Transverse colon (tissue), 4 donors: ENCODE measurements around the gene AQP12A. TPM values are rescaled to one million over a fixed set of nuclear protein-coding genes. Genes with fewer than 3 reads are reported as not detected.

Experiments
- DNase-seq: peaks from one replicate; pipeline ENCODE4 v3.0.0-alpha.2; 2019
- H3K27ac ChIP-seq, 4 donors: fragments of 200-600 bp; sonication (generic); 2 replicates each; pipeline ENCODE4 v1.5.1; 2016 to 2018; ENCODE audit warnings: inconsistent platforms in 4 of 4
- H3K27me3 ChIP-seq: fragments of 200-600 bp; sonication (generic); 2 replicates; pipeline ENCODE4 v1.5.1; 2017; ENCODE audit warnings: inconsistent platforms
- H3K36me3 ChIP-seq, 4 donors: fragments of 200-600 bp; sonication (generic); 2 replicates each; pipeline ENCODE4 v1.5.1; 2017 to 2019; ENCODE audit warnings: inconsistent platforms in 4 of 4
- H3K4me1 ChIP-seq, 4 donors: fragments of 200-600 bp; sonication (generic); 2 replicates each; pipeline ENCODE4 v1.5.1; 2017 to 2020; ENCODE audit warnings: inconsistent platforms in 4 of 4
- H3K4me3 ChIP-seq, 4 donors: fragments of 200-600 bp; sonication (generic); 1 replicate in 1 of 4; 2 replicates in 3 of 4; pipeline versions ENCODE4 v1.5.1 to v1.6.1; 2017 to 2019; ENCODE audit warnings: inconsistent platforms in 4 of 4
- H3K9me3 ChIP-seq, 2 donors: fragments of 200-600 bp; sonication (generic); 2 replicates each; pipeline ENCODE4 v1.5.1; 2017 to 2019; ENCODE audit warnings: inconsistent platforms in 2 of 2
- CTCF ChIP-seq, 5 experiments: fragments of 200-600 bp in 3 of 5; fragments of 450-650 bp in 2 of 5; sonication (generic) in 3 of 5; IDR thresholded peaks; 1 replicate in 2 of 5; 2 replicates in 3 of 5; pipeline ENCODE4 v1.5.1; 2016 to 2017; ENCODE audit warnings: antibody characterized with exemption in 5 of 5, inconsistent platforms in 3 of 5, mild to moderate bottlenecking in 2 of 5, moderate library complexity in 1 of 5
- EP300 ChIP-seq: sonication (generic); formaldehyde crosslinking; IDR thresholded peaks from one replicate; pipeline ENCODE4 v1.6.1; 2017; ENCODE audit warnings: antibody characterized with exemption, low read depth
- POLR2A ChIP-seq: fragments of 450-650 bp; IDR thresholded peaks from one replicate; pipeline ENCODE4 v1.6.1; 2016; ENCODE audit warnings: antibody characterized with exemption, mild to moderate bottlenecking, moderate library complexity
- POLR2AphosphoS5 ChIP-seq, 3 donors: sonication (generic); formaldehyde crosslinking; IDR thresholded peaks; one replicate each; pipeline ENCODE4 v1.6.1; 2016; ENCODE audit warnings: antibody characterized with exemption in 3 of 3
- WGBS, 2 donors: methylation state at CpG; one replicate each; pipeline ENCODE4 v1.1.5; 2018; ENCODE audit warnings: low coverage in 1 of 2; 5-methylcytosine and 5-hydroxymethylcytosine counted together
- in situ Hi-C, 4 donors: fragments of 200-750 bp; cut with MboI; loops; one replicate each; pipeline versions ENCODE4 v1.15.0 to v1.15.1; 2017; ENCODE audit warnings: low sequenced_read_pairs in 3 of 4, low pct_ligation_motif_present in 1 of 4, low pct_unique_long_range_greater_than_20kb in 1 of 4
- intact Hi-C: fragments of 100-400 bp; cut with DNase I; formaldehyde crosslinking; loops from one replicate; pipeline ENCODE4 v1.15.1; 2023; ENCODE audit warnings: low total_unique reads
- total RNA-seq, 4 donors: library from RNA; depleted of rRNA; stranded (reverse); fragments of >200 nt; gene quantifications; one replicate each; pipeline ENCODE4 v1.1.0, GENCODE V29; 2016

Gene AQP12A
- total RNA-seq, 4 donors from 2014 or later = not detected

GRCh38 chr2:240735476-240735875 is 43.8 kb downstream of the AQP12A start:
- WGBS, 2 donors = 83% methylated on average over 10 of the region's 10 CpGs; no CpG with 5 or more reads in 1 of the 2 donors
- Histone ChIP-seq H3K27ac (no peak overlapping the region), H3K9me3 (no peaks in the 10 kb centered on the region), H3K36me3 (no peaks in the 10 kb centered on the region), H3K4me3 (no peak overlapping the region), H3K4me1 (no peaks in the 10 kb centered on the region), H3K27me3 (peaks cover 21% of the 10 kb centered on the region)
- intact Hi-C loops = no loop called here
- TF ChIP-seq POLR2A (no peak), EP300 (no peak), POLR2AphosphoS5 (IDR thresholded peaks at IDR 0.05) (no peak)
- in situ Hi-C loops = no loop called here
- no peak for DNase-seq

DNA sequence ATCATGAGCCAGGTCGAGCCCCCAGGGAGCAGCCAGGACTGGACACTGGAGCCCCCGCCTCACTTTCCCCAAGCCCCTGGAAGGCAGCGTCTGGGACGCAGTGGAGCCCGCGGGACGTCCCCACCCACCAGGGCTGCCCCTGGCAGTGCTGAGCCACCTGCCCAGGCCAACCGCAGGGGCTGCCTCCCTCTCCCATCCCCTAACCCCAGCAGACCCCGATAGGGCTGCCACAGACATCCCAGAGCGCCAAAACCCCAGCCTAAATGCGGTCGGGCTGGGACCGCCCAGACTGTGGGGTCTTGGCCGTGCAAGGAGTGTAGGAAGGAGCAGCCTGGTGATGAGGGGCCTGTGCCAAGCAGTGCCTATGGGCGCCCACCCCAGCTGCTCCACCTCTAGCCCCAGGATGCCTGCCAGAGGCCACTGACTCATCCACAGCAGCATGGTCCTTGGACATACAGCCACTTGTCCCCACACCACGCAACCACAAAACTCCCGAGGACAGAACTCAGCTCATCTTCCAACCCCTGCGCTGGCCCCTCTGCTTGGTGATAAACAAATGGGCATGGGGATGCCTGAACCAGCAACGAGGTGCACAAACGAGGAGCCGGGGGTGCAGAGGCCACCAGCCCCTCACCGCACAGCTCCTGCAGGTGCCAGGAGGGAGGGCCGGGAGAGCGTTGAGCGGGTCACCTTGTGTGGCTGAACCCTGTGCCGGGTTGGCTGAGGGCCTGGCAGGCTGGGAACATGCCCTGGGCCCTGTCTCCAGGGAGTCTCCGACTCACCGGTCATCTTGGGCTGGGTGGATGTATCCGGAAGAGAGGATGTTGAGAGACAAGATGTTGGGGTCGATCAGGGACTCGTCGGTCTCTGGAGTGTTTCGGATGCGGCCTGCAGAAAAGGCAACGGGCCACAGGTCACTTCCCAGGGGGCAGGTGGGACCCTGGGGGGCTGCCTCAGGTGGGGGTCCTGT is 44.9 kb downstream of the AQP12A start:
- Histone ChIP-seq H3K9me3 (no peaks in the 10 kb centered on the region), H3K4me3 (no peak overlapping the region), H3K4me1 (no peaks in the 10 kb centered on the region), H3K27me3 (peaks cover 10% of the 10 kb centered on the region), H3K27ac (no peak overlapping the region), H3K36me3 (no peaks in the 10 kb centered on the region)
- TF ChIP-seq POLR2AphosphoS5 (IDR thresholded peaks at IDR 0.05) (no peak), CTCF (IDR thresholded peaks at IDR 0.05) (no peak), EP300 (no peak), POLR2A (no peak)
- intact Hi-C loops (no loop called here), in situ Hi-C loops (no loop called here)
- no peak for DNase-seq
- 83% methylated on average over 33 of the region's 35 CpGs; no CpG with 5 or more reads in 1 of the 2 donors for WGBS, 2 donors

GRCh38 chr2:240737512-240737911 is 45.8 kb downstream of the AQP12A start:
- no peak for DNase-seq
- TF ChIP-seq EP300 = no peak
- TF ChIP-seq CTCF (IDR thresholded peaks at IDR 0.05) = no peak
- TF ChIP-seq POLR2AphosphoS5 (IDR thresholded peaks at IDR 0.05) = no peak
- no peak for TF ChIP-seq POLR2A
- in situ Hi-C loops (no loop called here), intact Hi-C loops (no loop called here)
- 62% methylated on average over 5 of the region's 5 CpGs; no CpG with 5 or more reads in 1 of the 2 donors for WGBS, 2 donors
- Histone ChIP-seq H3K27ac (no peak overlapping the region), H3K9me3 (no peaks in the 10 kb centered on the region), H3K27me3 (peaks cover 10% of the 10 kb centered on the region), H3K36me3 (no peaks in the 10 kb centered on the region), H3K4me3 (no peak overlapping the region), H3K4me1 (no peaks in the 10 kb centered on the region)

- no peaks in the 10 kb centered on the region for H3K36me3 ChIP-seq
- H3K27me3 ChIP-seq = peaks cover 10% of the 10 kb centered on the region
- TF ChIP-seq POLR2AphosphoS5 (IDR thresholded peaks at IDR 0.05) (no peak), EP300 (no peak), CTCF (IDR thresholded peaks at IDR 0.05) (no peak), POLR2A (no peak)
- no peaks in the 10 kb centered on the region for H3K4me1 ChIP-seq
- intact Hi-C loops = no loop called here
- DNase-seq = no peak
- no peaks in the 10 kb centered on the region for H3K9me3 ChIP-seq
- in situ Hi-C loops = no loop called here
- no peak overlapping the region for H3K4me3 ChIP-seq
- no peak overlapping the region for H3K27ac ChIP-seq
- WGBS, 2 donors = 51% methylated on average over 7 of the region's 7 CpGs; no CpG with 5 or more reads in 1 of the 2 donors
Observed at GRCh38 chr2:240737958-240738357, 46.3 kb downstream of the AQP12A start.
